Measurements from ENCODE around the gene DBF4.

DNA sequence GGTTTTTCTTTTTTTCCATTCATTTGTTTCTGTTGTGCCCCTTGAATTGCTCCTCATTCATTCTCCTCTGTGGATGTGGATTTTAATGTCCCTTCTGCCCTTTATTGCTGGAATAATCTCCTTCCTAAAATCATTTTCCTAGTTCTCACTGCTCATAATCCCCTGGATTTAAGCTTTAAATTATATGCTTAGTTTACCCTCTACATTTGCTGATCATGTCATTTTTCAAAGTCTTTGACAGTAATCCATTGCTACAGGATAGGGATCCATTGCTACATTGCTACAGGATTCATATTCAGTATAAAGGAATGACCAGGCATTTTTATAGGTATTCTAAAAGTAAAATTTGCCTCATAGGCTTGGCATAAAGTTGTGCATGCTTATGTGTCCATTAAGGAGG is 72.1 kb downstream of the DBF4 start:
- TF ChIP-seq, protein P1, sequence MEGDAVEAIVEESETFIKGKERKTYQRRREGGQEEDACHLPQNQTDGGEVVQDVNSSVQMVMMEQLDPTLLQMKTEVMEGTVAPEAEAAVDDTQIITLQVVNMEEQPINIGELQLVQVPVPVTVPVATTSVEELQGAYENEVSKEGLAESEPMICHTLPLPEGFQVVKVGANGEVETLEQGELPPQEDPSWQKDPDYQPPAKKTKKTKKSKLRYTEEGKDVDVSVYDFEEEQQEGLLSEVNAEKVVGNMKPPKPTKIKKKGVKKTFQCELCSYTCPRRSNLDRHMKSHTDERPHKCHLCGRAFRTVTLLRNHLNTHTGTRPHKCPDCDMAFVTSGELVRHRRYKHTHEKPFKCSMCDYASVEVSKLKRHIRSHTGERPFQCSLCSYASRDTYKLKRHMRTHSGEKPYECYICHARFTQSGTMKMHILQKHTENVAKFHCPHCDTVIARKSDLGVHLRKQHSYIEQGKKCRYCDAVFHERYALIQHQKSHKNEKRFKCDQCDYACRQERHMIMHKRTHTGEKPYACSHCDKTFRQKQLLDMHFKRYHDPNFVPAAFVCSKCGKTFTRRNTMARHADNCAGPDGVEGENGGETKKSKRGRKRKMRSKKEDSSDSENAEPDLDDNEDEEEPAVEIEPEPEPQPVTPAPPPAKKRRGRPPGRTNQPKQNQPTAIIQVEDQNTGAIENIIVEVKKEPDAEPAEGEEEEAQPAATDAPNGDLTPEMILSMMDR (IDR thresholded peaks at IDR 0.05; ENCODE audit: low read depth, low read length, poor library complexity, severe bottlenecking): no peak
- TF ChIP-seq EZH2phosphoT487 (IDR thresholded peaks at IDR 0.05; ENCODE audit: borderline replicate concordance, low read length): no peak

All from DOHH2 (cell line).